ENCODE results near the gene P3H2. TPM values are rescaled to one million over a fixed set of nuclear protein-coding genes. Genes with fewer than 3 reads are reported as not detected.
"Not testable (repeated sequence)": the region's sequence is repeated elsewhere in the genome, so short reads cannot be mapped to it uniquely, and the experiment has no call there.

Gene P3H2
- total RNA-seq: 24.2 and 54.8 TPM in 2 replicates
- polyA plus RNA-seq (2012): 10.2 TPM

- DNase-seq (ENCODE audit: low read depth): peak; percentile 92
Observed at GRCh38 chr3:190120269-190121060, at the start of gene P3H2. P3H2 (minus strand) TSS chr3:190120897; CDS start chr3:190120731, 166 bp downstream.

- peak; percentile 17 for DNase-seq (ENCODE audit: low read depth)
Observed at GRCh38 chr3:190169877-190170276, 49.2 kb upstream of the P3H2 start.

- DNase-seq (ENCODE audit: low read depth): peak; percentile 21
Observed at GRCh38 chr3:190169243-190169642, 48.5 kb upstream of the P3H2 start.

GRCh38 chr3:190167936-190168680, 47.4 kb upstream of the P3H2 start:
- DNase-seq (ENCODE audit: low read depth): no peak

GRCh38 chr3:190166948-190167347, 46.3 kb upstream of the P3H2 start:
- DNase-seq (ENCODE audit: low read depth): no peak

GRCh38 chr3:190165253-190165652, 44.6 kb upstream of the P3H2 start:
- DNase-seq (ENCODE audit: low read depth): no peak

GRCh38 chr3:190162013-190162412, 41.3 kb upstream of the P3H2 start:
- not testable (repeated sequence) for DNase-seq (ENCODE audit: low read depth)

- no peak for DNase-seq (ENCODE audit: low read depth)
Observed at GRCh38 chr3:190159902-190160435, 39.3 kb upstream of the P3H2 start.

- DNase-seq (ENCODE audit: low read depth): no peak
Observed at GRCh38 chr3:190158261-190158660, 37.6 kb upstream of the P3H2 start.

GRCh38 chr3:190155752-190156151, 35.1 kb upstream of the P3H2 start:
- DNase-seq (ENCODE audit: low read depth): no peak

GRCh38 chr3:190150681-190151080, 30.0 kb upstream of the P3H2 start:
- DNase-seq (ENCODE audit: low read depth): no peak

GRCh38 chr3:190149830-190150619, 29.3 kb upstream of the P3H2 start:
- not testable (repeated sequence) for DNase-seq (ENCODE audit: low read depth)

GRCh38 chr3:190144793-190145192, 24.1 kb upstream of the P3H2 start:
- DNase-seq (ENCODE audit: low read depth): not testable (repeated sequence)

GRCh38 chr3:190142041-190142440, 21.3 kb upstream of the P3H2 start:
- DNase-seq (ENCODE audit: low read depth): no peak

- DNase-seq (ENCODE audit: low read depth): no peak
Observed at GRCh38 chr3:190139365-190139764, 18.7 kb upstream of the P3H2 start.

GRCh38 chr3:190132371-190132770, 11.7 kb upstream of the P3H2 start:
- DNase-seq (ENCODE audit: low read depth): no peak

GRCh38 chr3:190131329-190131728, 10.6 kb upstream of the P3H2 start:
- peak; percentile 20 for DNase-seq (ENCODE audit: low read depth)

GRCh38 chr3:190130696-190131095, 10.0 kb upstream of the P3H2 start:
- no peak for DNase-seq (ENCODE audit: low read depth)

GRCh38 chr3:190130037-190130436, 9.3 kb upstream of the P3H2 start:
- peak; percentile 23 for DNase-seq (ENCODE audit: low read depth)

- no peak for DNase-seq (ENCODE audit: low read depth)
Observed at GRCh38 chr3:190127797-190128196, 7.1 kb upstream of the P3H2 start.

GRCh38 chr3:190127195-190127594, 6.5 kb upstream of the P3H2 start:
- DNase-seq (ENCODE audit: low read depth): no peak
